ENCODE data around the gene CCL26.

- TF ChIP-seq, protein P1, sequence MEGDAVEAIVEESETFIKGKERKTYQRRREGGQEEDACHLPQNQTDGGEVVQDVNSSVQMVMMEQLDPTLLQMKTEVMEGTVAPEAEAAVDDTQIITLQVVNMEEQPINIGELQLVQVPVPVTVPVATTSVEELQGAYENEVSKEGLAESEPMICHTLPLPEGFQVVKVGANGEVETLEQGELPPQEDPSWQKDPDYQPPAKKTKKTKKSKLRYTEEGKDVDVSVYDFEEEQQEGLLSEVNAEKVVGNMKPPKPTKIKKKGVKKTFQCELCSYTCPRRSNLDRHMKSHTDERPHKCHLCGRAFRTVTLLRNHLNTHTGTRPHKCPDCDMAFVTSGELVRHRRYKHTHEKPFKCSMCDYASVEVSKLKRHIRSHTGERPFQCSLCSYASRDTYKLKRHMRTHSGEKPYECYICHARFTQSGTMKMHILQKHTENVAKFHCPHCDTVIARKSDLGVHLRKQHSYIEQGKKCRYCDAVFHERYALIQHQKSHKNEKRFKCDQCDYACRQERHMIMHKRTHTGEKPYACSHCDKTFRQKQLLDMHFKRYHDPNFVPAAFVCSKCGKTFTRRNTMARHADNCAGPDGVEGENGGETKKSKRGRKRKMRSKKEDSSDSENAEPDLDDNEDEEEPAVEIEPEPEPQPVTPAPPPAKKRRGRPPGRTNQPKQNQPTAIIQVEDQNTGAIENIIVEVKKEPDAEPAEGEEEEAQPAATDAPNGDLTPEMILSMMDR (IDR thresholded peaks at IDR 0.05): no peak
- no peak for TF ChIP-seq POLR2A (IDR thresholded peaks at IDR 0.05)
These were observed 39.0 kb downstream of the CCL26 start for GRCh38 chr7:75732764-75733630.

All from esophagus squamous epithelium (tissue), 4 donors.